ENCODE results near the gene EXOC3L2. TPM values are rescaled to one million over a fixed set of nuclear protein-coding genes. Genes with fewer than 3 reads are reported as not detected.
A peak's percentile ranks its signal among the peaks of the same experiment; 100 is the strongest.

The EXOC3L2 gene
- total RNA-seq, 2 experiments from 2014 or later, result not detected

DNA sequence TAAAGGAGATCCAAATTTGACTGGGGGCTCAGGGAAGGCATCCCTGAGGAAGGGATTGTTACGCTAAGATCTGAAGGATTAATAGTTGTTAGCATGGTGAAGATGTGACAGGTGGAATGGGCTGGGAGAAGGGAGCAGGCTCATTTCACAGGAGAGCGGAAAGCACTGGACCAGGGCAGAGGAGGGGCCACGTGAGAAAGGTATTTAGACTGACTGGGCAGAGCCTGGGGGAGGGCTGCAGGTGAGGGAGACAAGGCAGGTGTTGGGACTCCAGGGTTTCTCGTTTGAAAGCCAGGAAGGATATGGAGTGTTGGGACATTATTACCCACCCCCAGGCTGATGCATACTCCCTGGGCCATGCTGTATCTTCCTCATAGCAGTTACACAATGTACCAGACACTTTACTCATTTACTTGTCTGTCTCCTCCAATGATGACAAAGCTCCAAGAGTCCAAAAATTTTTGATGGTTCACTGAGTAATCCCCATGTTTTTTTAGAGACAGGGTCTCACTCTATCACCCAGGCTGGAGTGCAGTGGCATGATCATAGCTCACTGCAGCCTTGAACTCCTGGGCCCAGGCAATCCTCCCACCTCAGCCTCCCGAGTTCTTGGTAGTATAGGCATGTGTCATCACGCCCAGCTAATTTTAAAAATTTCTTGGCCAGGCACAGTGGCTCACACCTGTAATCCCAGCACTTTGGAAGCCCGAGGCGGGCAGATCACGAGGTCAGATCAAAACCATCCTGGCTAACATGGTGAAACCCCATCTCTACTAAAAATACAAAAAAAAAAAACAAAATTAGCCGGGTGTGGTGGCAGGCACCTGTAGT is 69.5 kb downstream of the EXOC3L2 start:
- H3K4me1 Mint-ChIP-seq (ENCODE audit: low read depth), result peaks cover 43% of the 10 kb centered on the region
- Histone ChIP-seq H3K4me1 (ENCODE audit: insufficient read depth, low read length) (peaks cover 66% of the 10 kb centered on the region), H3K9me3 (ENCODE audit: control insufficient read depth in 1 of 2, insufficient read depth in 1 of 2, low read length in 2 of 2) (no peaks in the 10 kb centered on the region), H3K27me3 (ENCODE audit: control insufficient read depth in 1 of 2, insufficient read depth in 2 of 2, low read length in 2 of 2) (no peaks in the 10 kb centered on the region), H3K36me3 (ENCODE audit: insufficient read depth, low read length) (peaks cover 3% of the 10 kb centered on the region), H3K27ac (ENCODE audit: low read depth in 1 of 2, low read length in 2 of 2) (no peak overlapping the region), H3K4me3 (ENCODE audit: low read length) (no peak overlapping the region)
- TF ChIP-seq, protein P1, sequence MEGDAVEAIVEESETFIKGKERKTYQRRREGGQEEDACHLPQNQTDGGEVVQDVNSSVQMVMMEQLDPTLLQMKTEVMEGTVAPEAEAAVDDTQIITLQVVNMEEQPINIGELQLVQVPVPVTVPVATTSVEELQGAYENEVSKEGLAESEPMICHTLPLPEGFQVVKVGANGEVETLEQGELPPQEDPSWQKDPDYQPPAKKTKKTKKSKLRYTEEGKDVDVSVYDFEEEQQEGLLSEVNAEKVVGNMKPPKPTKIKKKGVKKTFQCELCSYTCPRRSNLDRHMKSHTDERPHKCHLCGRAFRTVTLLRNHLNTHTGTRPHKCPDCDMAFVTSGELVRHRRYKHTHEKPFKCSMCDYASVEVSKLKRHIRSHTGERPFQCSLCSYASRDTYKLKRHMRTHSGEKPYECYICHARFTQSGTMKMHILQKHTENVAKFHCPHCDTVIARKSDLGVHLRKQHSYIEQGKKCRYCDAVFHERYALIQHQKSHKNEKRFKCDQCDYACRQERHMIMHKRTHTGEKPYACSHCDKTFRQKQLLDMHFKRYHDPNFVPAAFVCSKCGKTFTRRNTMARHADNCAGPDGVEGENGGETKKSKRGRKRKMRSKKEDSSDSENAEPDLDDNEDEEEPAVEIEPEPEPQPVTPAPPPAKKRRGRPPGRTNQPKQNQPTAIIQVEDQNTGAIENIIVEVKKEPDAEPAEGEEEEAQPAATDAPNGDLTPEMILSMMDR (IDR thresholded peaks at IDR 0.05), result no peak
- peaks cover 4% of the 10 kb centered on the region for H3K36me3 Mint-ChIP-seq (ENCODE audit: low read depth)
- no peaks in the 10 kb centered on the region for H3K9me3 Mint-ChIP-seq
- peak overlapping the region; percentile 70 for H3K27ac Mint-ChIP-seq
- POLR2A ChIA-PET, result interaction anchor here (0.7 kb wide), 1 partner anchor 597 kb away, joined by 3 read pairs; no protein-coding TSS in a partner anchor
- ATAC-seq (ENCODE audit: poor library complexity) (no peak), DNase-seq (peak in 1 of 14 experiments; percentile 27)
- peak overlapping the region; percentile 55 for H3K4me3 Mint-ChIP-seq
- CTCF ChIA-PET, result no interaction called here
- no peaks in the 10 kb centered on the region for H3K27me3 Mint-ChIP-seq
- intact Hi-C loops (cut with DNase I, micrococcal nuclease), result loop anchor here (5.0 to 10.0 kb wide), 3 partner anchors 77 to 519 kb away; partner anchors contain the start of genes MARK4 (in 1 of the 2), PPP1R37 (in 1 of the 2), QPCTL (in 1 of the 2) and SNRPD2 (in 1 of the 2)

DNA sequence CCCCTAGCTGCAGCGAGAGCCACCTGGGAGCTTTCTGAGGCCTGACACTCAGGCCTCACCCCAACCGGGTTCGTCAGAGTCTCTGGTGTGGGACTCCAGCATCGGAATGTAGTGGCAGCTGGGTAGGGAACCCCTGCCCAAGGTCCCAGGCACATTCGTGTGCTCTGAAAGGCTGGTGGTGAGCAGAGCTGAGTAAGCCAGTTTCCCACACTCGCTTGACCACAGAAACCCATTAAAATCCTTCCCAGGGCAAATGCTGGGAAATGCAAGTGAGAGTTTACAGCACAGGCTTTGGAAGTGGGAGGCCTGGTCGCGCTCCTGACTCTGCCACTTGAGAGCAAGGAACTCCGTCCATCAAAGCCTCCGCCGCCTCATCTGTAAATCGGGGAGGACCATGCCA is 71.4 kb downstream of the EXOC3L2 start:
- POLR2A ChIA-PET, result no interaction called here
- Mint-ChIP-seq H3K4me3 (no peak overlapping the region), H3K27ac (peak overlapping the region; percentile 54), H3K36me3 (ENCODE audit: low read depth) (peaks cover 4% of the 10 kb centered on the region), H3K27me3 (no peaks in the 10 kb centered on the region), H3K4me1 (ENCODE audit: low read depth) (peaks cover 33% of the 10 kb centered on the region), H3K9me3 (no peaks in the 10 kb centered on the region)
- intact Hi-C loops (cut with DNase I, micrococcal nuclease), result loop anchor here in 1 of 2 experiments (10.0 kb wide), 1 partner anchor 521 kb away; the partner anchor contains the start of genes QPCTL and SNRPD2
- Histone ChIP-seq H3K27ac (ENCODE audit: low read depth in 1 of 2, low read length in 2 of 2) (no peak overlapping the region), H3K36me3 (ENCODE audit: insufficient read depth, low read length) (no peaks in the 10 kb centered on the region), H3K9me3 (ENCODE audit: control insufficient read depth in 1 of 2, insufficient read depth in 1 of 2, low read length in 2 of 2) (no peaks in the 10 kb centered on the region), H3K4me3 (ENCODE audit: low read length) (no peak overlapping the region), H3K4me1 (ENCODE audit: insufficient read depth, low read length) (peaks cover 69% of the 10 kb centered on the region), H3K27me3 (ENCODE audit: control insufficient read depth in 1 of 2, insufficient read depth in 2 of 2, low read length in 2 of 2) (no peaks in the 10 kb centered on the region)
- CTCF ChIA-PET, result no interaction called here
- ATAC-seq (ENCODE audit: poor library complexity) (no peak), DNase-seq (no peak)
- TF ChIP-seq, protein P1 (IDR thresholded peaks at IDR 0.05), result no peak

DNA sequence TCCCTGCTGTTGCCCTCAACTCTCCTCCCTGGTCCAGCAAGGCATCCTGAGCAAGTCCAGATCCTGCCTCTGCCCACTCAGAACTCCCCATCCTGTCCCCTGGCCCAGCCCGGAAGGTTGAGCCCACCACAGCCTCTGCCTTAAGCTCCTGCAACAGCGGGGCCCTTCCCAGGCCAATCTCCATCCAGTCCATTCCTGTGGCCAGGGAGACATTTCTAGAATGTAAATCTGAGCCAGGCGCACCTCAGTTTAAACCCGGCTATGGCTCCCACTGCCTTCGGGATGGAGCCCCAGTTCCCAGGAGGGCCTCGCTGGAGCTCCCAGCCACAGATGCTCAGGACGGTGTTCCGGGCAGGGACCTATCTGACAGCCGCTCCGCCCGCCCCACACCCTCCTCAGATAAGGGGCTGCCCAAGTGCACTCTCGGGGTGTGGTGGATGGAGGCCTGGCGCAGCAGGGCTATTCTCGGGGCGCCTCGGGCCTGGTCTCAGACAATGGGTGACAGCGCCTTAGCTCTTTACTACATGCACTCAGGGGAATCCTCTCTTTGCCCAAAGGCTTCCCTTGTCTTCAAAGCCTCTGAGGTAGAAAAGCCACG is 72.5 kb downstream of the EXOC3L2 start:
- TF ChIP-seq, protein P1 (IDR thresholded peaks at IDR 0.05), result no peak
- no peaks in the 10 kb centered on the region for H3K36me3 Mint-ChIP-seq (ENCODE audit: low read depth)
- no peaks in the 10 kb centered on the region for H3K36me3 ChIP-seq (ENCODE audit: insufficient read depth, low read length)
- intact Hi-C loops (cut with DNase I, micrococcal nuclease), result loop anchor here in 1 of 2 experiments (10.0 kb wide), 1 partner anchor 522 kb away; the partner anchor contains the start of genes QPCTL and SNRPD2
- H3K9me3 Mint-ChIP-seq, result no peaks in the 10 kb centered on the region
- peak overlapping the region; percentile 16 for H3K4me3 ChIP-seq (ENCODE audit: low read length)
- ATAC-seq (ENCODE audit: poor library complexity) (no peak), DNase-seq (no peak)
- H3K4me1 ChIP-seq (ENCODE audit: insufficient read depth, low read length), result peaks cover 69% of the 10 kb centered on the region
- H3K4me3 Mint-ChIP-seq, result peak overlapping the region; percentile 65
- peaks cover 29% of the 10 kb centered on the region for H3K4me1 Mint-ChIP-seq (ENCODE audit: low read depth)
- no peaks in the 10 kb centered on the region for H3K27me3 Mint-ChIP-seq
- H3K9me3 ChIP-seq (ENCODE audit: control insufficient read depth in 1 of 2, insufficient read depth in 1 of 2, low read length in 2 of 2), result no peaks in the 10 kb centered on the region
- ChIA-PET CTCF (no interaction called here), POLR2A (interaction anchor here (1.3 to 1.8 kb wide), 2 partner anchors 19 to 81 kb away, joined by 3 to 5 read pairs; no protein-coding TSS in a partner anchor)
- peak overlapping the region in 1 of 2 donors; percentile 64 for H3K27ac ChIP-seq (ENCODE audit: low read depth in 1 of 2, low read length in 2 of 2)
- H3K27me3 ChIP-seq (ENCODE audit: control insufficient read depth in 1 of 2, insufficient read depth in 2 of 2, low read length in 2 of 2), result no peaks in the 10 kb centered on the region
- peak overlapping the region; percentile 85 for H3K27ac Mint-ChIP-seq

All from CD4-positive, alpha-beta T cell (primary cell).